ENCODE data around the gene IGSF3.
A peak's percentile ranks its signal among the peaks of the same experiment; 100 is the strongest.
"Not testable (repeated sequence)": the region's sequence is repeated elsewhere in the genome, so short reads cannot be mapped to it uniquely, and the experiment has no call there.

The IGSF3 gene

DNA sequence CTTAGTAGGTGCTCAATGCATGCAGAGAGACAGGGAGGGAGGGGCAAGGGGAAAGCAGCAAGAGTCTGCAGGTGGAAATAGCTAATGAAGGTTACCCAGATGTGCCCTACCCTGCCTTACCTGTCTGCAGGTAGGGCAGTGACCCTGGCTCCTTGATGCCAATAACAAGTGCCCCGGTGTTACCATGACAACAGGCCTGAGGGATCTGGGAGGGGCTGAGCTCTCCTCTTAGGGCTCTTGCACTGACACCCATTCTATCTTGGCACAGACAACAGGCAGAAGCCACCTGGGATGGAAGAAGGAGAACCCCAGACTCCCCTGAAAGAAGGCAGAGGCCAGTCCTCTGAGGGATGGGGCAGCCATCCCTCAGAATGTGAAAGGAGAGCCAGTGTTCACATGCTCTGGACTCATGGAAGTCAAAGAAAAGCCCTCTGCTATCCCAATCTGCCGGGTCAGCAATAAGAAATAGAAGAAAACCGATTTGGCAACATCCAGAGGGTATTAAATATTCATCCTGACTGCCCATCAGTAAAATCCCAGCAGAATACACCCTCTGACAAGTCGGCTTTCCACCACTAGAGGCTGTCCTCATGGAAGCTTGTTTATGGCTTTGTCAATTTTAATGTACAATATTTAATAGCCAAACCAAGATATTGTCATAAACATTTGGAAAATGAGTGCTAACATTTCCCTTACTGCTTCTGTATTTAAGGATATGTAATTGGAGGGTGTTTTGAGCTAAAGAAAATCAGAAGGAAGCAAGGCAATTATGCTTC is 72.3 kb downstream of the IGSF3 start:
- not testable (repeated sequence) for DNase-seq

DNA sequence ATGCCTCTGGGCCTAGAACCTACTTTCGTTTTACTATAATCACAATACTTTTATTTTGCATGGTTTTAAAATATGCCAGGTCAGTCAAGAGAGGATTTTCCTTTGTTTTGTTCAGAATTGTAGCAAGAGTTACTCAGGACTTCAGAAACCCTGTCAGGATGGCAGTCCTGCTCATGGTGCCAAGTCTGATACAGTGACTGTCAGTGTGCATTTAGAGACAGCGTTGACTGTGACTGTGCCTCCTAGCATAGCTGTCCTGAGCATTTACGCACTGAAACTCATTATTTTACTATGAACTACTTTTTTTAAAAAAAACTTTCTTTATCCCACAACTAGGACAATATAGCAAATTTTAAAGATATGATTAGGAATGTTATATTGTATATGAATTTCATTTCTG is 73.6 kb downstream of the IGSF3 start:
- DNase-seq = not testable (repeated sequence)

DNA sequence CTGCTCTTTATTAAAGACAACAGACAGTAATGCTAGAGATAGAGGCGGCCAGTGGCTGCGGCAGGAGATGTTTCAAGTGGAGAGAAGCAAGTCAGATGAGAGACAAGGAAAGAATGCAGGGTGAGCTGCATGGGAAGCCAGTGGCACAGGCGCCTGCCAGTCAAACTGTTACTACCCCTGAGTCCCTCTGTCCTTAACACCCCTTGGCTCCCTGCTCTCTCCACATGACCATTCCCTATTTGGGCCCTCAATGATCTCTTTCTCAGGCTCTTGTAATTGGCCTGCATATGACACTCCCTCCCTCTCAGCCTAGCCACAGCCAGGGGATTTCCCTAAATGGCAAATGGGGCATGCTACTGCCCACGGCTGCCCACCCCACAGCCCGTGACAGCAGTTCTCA is 74.1 kb downstream of the IGSF3 start:
- DNase-seq = not testable (repeated sequence)

DNA sequence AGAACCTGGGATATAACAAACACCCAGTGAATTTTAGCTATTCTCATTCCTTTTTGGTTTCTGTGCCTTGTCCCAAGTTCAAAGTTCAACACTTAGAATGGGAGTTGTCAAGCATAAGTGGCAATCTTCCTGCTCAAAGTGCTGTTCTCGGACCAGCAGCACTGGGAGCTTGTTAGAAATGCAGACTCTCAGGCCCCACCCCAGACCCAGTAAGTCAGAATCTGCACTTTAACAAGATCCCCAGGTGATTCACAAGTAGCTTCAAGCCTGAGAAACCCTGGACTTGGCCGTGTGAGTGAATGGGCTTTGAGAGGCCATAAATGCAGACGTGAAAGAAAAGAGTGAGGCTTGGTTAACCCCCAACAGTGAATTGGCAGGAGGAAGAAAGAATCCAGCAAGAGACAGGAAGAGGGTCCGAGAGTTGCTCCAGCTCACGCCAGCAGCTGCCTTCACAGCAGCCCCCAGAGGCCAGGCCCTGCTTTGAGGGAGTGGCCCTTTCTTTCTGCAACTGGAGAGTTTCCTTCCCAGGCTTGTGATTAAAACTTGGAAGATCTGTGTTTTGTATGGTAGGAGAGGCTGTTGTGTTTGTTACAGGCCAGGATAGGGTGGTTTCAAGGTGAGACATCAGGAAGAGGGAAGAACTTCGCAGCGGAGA is 75.5 kb downstream of the IGSF3 start:
- DNase-seq = not testable (repeated sequence)

DNA sequence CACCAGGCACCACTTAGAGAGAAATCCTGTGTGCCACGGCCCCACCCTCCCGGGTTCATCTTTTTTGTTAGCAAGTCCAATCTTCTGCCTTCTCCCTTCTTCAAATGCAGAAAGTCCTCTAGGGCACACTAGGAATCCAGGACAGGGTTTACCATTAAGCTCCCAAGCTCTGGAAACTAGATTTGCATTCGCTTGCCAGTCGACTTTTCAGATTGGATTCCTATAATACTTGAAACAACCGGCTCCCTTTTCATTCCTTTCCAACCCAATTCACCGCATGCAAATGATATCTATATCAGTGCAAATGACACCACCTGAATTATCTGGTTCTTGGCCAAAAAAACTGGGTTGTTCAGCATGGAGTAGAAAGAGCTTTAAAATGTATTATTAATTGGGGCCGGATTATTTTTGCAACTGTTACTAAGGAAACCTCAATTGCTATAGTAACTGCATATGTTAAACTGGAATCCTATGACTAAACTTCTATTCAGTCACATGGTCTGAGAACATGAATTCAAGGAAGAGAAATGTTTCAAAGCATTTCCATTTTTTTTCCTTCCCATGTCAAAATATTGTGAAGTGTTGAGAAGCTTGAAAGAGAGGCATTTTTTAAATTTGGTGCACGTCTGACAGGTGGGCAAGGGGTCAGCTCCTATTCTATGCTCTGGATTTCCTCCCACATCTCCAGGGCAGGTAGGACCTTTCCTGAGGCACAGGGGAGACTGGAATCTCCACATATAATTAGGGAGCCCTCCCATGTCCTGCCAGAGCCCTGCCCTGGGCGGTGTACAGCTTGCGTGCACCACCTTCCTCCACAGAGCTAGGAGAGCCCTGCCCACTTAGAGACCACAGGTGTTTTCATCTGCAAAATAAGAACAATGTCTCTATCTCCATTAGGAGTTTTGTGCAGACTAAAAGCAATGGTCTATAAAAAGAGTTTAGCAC is 76.3 kb downstream of the IGSF3 start:
- DNase-seq = not testable (repeated sequence)

DNA sequence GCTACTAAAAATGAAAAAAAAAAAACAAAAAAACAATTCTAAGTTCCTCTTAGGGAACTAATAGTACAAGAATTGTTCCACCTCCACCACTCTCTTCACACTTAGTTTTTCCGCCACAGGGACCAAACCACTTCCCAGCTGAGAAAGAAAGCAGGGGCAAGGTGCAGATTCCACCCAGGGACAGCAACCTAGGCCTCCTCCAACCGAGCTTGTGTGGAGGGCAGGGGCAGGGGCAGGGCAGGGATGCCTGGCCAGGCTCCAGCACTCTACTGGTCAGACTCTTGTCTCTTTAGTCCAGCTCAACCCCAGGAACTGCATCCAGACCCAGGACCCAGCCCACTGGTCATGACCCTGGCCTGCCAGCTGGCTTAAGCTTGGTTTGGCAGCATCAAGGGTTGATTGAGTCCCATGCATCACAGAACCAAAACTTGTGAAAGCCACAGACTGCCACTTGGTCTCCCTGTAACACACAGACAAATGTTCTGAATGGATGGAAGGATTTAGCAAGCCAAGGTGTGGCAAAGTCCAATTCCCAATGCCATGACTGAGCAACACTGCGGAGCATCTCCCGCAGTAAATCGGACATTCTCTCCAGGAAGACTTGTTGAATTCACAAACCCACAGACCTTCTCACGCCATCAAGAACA is 77.1 kb downstream of the IGSF3 start:
- DNase-seq = not testable (repeated sequence)

DNA sequence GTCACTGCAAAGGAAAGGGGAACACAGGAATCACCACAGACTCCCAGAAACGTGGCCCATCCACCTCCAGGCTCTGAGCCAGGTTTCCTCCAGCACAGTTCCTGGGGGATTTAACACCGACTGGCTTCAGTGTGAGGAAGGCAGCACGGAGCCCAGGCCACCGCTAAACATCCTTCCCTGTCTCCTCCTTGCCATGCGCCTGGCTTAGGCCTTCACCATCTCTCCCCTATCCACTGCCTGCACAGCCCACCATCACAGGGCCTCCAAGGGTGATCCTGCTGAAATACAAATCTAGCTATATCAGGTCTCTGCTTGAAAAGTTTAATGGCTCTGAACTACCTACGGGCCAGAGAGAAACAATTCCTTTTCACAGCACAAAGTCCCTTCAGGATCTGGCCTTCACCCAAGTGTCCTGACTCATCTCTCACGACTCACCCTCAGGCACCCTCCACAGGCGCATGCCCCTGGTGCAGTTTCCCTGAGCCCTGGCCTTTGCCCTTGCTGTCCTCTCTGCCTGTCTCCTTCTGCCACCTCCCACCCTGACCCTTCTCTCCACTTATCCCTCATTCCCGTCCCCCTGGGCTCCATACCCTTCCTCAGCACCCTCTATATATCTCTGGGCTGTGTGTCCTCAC is 78.3 kb downstream of the IGSF3 start:
- DNase-seq = peak; percentile 63

DNA sequence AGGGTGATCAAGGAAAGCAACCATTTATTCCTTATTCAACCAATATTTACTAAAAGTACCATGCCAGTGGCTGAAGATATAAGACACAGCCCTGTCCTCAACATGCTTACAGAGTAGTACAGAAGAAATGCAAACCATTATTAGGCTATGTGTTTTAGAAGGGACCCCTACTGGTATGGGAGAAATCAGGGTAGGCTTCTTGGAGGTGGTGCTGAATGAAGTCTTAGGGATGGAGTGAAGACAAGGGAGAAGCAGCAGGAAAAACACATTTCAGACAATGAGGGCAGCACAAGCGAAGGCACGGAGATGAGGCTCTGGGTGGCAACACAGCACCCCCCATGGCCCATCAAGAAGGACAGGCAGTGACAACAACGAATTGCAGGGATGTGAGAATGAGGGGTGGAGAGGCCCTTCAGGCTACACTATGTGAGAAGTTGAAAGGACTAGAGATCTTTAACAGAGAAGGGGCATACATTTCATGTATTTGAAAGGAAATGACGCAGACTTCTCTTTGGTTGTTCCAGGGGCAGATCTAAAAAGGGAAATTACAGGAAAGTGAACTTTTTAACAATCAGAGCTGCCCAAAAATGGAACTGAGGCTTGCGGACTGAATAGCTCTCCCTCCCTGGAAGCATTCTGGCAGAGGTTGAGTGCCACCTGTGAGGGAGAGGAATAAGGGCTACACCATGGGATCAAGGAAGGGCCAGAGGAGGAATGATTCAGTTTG is 79.9 kb downstream of the IGSF3 start:
- no peak for DNase-seq

DNA sequence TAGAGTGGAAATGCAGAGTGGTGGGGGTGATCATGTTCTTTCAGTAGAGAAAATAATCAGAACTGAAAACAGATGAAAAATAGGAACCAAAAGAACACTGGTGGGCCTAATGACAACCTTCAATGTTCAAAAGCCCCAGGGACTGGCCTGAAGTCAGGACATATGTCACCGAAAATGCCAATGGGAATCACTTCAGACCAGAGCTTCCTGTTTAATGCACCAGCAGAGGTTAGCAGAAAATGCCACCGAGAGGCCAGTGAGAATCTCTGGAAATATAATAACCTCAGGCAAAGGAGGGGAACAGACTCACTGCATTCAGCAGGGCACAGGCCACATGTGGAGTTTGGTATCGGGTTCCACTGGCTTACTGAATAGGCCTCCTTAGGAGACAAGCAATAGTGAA is 80.8 kb downstream of the IGSF3 start:
- DNase-seq = no peak

DNA sequence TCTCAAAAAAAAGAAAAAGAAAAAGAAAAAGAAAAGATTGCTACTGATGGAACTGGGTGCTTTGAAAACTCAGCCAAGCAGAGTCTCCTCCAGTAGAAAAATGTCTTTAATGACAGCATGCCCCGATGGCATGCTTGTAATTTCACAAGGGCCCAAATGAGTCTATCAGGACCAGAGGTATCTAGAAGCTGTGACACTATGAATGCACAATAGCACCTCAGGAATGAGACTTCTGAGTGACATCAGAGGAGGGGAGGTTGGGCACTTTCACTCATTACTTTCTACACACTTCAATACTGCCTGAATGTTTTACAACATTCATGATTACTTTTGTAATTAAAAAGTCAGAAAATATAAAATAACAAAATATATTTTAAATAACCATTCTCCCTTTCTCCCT is 81.6 kb downstream of the IGSF3 start:
- no peak for DNase-seq

DNA sequence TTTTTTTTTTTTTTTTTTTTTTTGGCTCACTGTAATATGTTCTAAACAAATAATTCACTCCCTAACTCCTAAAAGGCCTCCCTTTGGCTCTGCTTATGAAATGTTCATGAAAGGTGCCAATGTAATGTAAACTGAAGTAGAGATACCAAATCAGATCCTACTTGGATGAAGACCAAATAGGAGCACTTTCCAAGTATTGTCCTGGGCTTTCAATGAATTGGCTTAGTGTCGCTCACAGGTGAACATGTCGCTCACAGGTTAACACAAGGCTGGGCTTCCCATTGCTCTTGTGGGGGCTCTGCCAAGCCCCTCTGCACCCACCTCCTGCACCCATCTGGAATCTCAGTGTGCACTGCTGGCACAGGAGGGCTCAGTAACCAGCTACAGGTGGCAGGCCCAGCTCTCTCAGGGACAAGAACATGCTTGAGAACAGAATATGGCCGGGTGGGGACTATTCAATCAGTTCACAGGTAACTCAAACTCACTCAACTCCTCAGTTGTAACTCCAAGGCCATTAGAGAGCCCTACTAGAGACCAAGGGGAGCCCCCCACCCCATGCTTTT is 86.1 kb downstream of the IGSF3 start:
- no peak for DNase-seq

DNA sequence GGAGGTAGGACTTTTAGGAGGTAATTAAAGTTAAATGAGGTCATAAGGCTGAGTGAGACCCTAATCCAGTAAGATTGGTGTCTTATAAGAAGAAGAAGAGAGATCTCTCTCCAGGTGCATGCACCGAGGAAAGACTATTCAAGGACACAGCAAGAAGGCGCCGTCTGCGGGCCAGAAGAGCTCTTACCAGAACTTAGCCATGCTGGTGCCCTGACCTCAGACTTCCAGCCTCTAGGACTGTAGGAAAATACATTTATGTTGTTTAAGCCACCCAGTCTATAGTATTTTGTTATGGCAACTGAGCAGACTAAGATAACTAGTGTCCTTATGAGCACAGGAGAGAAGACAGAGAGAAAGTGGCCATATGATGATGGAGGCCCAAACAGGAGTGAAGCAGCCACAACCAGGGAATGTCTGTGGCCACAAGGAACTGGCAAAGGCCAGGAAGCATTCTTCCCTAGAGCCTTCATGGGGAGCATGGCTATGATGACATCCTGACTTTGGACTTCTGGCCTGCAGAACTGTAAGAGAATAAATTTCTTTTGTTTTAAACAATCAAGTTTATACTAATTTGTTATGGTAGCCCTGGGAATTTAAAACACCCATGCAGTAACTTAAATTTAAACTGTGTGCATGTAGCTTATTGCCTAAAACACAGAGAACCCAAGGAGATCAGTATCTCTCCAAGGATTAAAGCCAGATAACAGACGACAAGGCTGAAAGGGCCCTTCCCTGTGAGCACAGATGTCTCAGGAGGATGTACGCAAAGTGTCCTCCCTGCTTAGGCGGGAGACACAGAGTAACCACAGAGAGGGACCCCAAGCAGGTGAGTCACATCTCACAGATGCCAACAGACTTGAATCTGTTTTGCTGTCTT is 86.8 kb downstream of the IGSF3 start:
- DNase-seq = no peak

DNA sequence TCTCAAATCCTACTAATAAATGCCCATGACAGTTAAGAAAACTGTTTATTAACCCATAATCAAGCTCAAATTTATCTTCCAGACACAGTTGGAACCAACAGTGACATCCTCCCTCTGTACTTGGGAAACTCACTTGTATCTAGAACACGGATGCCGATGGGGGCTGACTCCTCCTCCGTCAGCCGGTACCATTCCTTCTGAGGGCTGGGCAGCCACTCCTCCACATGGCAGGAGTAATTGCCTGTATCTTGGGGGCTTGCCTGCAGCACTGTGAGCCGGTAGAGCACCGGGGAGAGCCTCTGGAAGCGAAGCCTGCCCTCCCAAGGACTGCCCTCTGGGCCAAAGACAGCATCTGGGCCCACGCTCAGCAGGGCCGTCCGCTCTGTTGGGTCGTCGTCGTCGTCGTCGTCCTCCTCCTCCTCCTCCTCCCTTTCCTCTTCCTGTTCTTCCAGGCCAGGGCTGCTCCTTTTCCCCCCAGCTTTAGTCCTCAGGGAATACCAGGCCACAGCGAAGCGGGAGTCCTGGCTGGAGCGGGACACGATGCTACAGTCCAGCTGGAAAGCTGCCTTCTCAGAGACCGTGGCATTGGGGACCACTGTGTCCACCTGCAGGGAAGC is 88.2 kb downstream of the IGSF3 start:
- no peak for DNase-seq

DNA sequence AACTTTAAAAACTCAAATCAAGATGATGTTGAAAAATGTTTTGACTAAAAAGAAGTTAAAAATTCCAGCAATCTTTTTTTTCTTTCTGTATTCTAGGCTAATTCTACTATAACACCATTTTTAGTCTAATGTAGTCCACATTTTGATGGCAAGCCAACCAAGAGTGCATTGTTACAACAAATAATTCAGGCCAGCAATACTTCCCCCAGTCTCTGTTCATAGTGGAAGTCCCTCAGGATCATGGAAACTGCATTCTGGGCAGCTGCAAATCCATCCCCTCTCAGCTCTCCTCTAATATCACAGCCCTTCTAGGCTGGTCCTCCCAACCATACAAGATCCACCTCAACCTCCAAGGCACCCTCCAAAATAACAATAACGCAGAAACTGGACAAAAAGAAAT is 89.0 kb downstream of the IGSF3 start:
- no peak for DNase-seq

DNA sequence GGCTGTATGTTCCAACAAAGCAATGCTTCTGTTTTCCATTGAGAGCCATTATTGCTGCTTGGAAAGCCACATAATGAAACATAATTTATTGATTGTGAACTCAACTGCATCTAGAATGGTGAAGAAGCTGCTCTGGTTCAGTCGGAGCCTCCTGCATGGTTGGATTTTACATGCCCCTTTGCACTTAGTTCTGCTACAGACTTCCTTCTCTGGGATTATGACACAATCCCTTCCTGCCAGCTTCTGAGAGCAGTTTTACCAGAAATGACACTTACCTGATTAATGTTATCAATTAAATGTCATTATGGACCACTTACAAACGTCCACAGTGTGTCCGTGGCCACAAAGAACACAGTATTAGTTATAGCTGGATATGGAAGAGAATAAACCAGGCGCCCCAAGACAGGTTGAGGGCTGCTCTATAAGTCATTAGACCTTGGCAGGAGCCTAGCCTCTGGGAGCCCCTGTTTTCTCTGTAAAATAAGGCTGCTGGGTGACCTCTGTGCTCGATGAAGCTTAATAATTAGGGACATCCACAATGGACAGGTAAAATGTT is 89.7 kb downstream of the IGSF3 start:
- DNase-seq = no peak

DNA sequence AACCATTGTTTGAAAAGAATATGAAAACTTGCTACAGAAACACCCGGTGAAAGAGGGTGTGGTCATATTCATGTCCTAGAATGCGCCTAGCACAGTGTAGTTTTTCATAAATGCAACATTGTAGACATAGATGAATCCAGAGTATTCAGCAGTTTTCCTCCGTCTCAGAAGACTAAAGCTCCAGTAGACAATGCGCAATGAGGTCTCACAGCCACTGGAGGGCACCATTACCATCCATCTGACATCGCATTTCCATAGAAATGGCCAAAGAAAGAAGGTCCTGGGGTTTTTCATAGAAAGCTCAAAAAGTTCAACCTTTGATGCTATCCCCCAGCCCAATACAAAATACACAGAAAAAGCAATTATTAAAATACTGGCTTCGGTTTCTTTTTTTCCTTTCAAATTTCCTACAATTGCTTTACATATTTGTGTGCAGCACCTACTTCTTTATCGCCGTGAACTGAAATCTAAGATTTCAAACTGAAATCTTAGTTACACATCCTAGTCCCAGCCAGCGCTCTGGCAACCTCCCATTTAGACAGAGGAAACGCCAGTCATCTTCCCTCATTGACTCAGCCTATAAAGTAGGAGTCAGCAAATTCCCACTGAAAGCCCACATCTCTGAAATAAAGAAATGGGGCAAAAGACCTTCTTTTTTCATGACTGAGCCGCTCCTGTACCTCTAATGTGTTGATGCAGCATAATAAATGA is 92.8 kb downstream of the IGSF3 start:
- DNase-seq = peak; percentile 23

DNA sequence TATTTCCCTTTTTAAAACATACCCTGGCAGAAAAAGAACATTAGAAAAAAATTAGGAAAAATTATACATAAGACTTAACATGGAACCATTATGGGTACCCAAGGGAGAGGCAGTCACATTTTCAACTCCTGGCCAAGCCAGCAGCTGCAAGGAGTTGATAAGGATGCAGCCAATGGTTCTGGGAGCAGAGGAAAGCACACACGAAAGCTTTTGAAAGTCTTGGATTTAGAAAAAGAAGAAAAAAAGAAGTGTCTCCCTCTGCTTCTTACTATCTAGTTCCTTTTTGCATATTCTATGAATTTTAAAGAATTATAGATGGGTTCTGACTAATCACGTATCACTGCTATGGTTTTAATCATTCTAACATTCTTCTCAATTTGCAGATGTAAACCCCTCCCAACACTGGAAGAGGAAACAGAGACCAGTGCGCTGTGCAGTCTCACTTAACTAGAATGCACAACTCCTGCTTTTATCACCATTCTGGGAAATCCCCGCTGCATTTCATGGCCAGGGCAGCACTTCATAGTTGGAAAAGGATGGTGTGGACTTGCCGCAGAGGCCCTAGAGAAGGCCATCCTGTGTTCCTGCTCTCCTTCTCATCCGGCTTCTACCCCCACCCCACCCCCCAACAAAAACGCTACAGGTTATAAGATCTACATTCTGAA is 94.0 kb downstream of the IGSF3 start:
- DNase-seq = no peak

DNA sequence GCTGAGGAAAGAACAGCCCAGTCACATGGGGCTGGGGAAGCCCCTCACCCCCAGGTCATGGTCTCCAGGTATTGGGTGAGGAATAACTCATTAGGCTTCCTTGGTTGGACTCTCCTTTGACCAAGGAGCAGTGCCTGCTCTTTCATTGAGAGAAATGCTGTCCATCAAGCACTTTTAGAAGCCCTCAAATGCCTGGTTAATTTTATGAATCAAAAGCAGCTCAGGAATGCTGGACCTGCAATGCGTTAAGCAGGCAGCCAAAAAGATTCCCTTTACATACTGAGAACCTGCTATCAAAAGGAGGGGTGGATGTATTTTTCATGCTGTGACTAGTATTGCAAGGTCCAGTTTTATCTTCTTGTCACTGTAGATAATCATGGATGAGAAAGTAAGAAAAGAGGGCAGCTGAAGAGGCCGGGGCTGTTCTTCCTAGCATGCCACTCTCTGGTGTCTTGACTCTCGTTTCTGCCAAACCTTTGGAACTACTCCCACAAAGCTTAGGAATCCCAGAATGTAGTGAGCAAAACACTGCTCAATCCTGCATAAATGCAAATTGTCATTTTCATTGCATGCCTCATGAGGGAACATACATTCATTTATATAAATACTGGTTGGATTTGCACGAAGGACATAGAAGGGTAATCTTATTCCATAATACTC is 94.6 kb downstream of the IGSF3 start:
- DNase-seq = no peak
